IMR-90 (cell line): Measurements from ENCODE around the gene GIT1. TPM values are rescaled to one million over a fixed set of nuclear protein-coding genes. Genes with fewer than 3 reads are reported as not detected.

ENCODE experiments used
- ATAC-seq: fragments of 200-7000 bp; cut with Tn5 transposase; 2 replicates; pipeline ENCODE4 v1.9.1; 2020; ENCODE audit warnings: low read depth, mild to moderate bottlenecking, moderate library complexity
- BruUV-seq: library from RNA; stranded (reverse); fragments of 400-500 nt; replicated peaks from 2 replicates; lab custom pipeline; 2021; lab: Mats Ljungman, UMichigan
- CTCF ChIA-PET: fragments of 300-600 bp; formaldehyde crosslinking; extraction: SDS; loops from one replicate; lab custom pipeline; 2021; ENCODE audit warnings: antibody characterized with exemption; lab: Yijun Ruan, JAX
- POLR2A ChIA-PET: fragments of 300-600 bp; sonication (Branson Sonifier 250); formaldehyde crosslinking; loops from one replicate; lab custom pipeline; 2022; ENCODE audit warnings: antibody characterized with exemption; ENCODE audit not compliant: unreplicated experiment; lab: Charles Lee
- DNase-seq: peaks from one replicate; pipeline ENCODE4 v3.0.0; 2013
- H2AFZ ChIP-seq: replicated peaks from 2 replicates; pipeline ENCODE3; 2013; ENCODE audit warnings: low read length, mild to moderate bottlenecking; ENCODE audit not compliant: poor library complexity
- H2AK5ac ChIP-seq: 2 replicates; pipeline ENCODE4 v1.6.1; 2013; ENCODE audit warnings: low read depth, low read length, inconsistent platforms
- H2AK9ac ChIP-seq: replicated peaks from 2 replicates; pipeline ENCODE3; 2013; ENCODE audit warnings: mild to moderate bottlenecking, low read depth, low read length, moderate library complexity; ENCODE audit not compliant: poor library complexity
- H2BK120ac ChIP-seq: 2 replicates; pipeline ENCODE4 v1.6.1; 2013; ENCODE audit warnings: low read depth, low read length, inconsistent platforms
- H2BK15ac ChIP-seq: 3 replicates; pipeline ENCODE4 v1.6.1; 2013; ENCODE audit warnings: low read depth, low read length, inconsistent platforms
- H2BK20ac ChIP-seq: 2 replicates; pipeline ENCODE4 v1.6.1; 2013; ENCODE audit warnings: low read depth, mild to moderate bottlenecking, inconsistent platforms, low read length, moderate library complexity
- H2BK5ac ChIP-seq: 2 replicates; pipeline ENCODE4 v1.6.1; 2013; ENCODE audit warnings: mild to moderate bottlenecking, low read depth, low read length, inconsistent platforms; ENCODE audit not compliant: poor library complexity, severe bottlenecking
- H3K14ac ChIP-seq: replicated peaks from 2 replicates; pipeline ENCODE4 v1.6.1; 2013; ENCODE audit warnings: low read depth, low read length, inconsistent platforms
- H3K18ac ChIP-seq: 2 replicates; pipeline ENCODE4 v1.6.1; 2013; ENCODE audit warnings: low read depth, low read length, control low read depth
- H3K23ac ChIP-seq: 2 replicates; pipeline ENCODE4 v1.6.1; 2013; ENCODE audit warnings: low read depth, low read length, inconsistent platforms
- H3K27ac ChIP-seq: 2 replicates; pipeline ENCODE4 v1.5.1; 2013; ENCODE audit warnings: mild to moderate bottlenecking, control low read depth, low read length; ENCODE audit not compliant: insufficient read depth
- H3K27me3 ChIP-seq: 2 replicates; pipeline ENCODE4 v1.6.1; 2013; ENCODE audit warnings: low read length; ENCODE audit not compliant: control insufficient read depth, insufficient read depth
- H3K36me3 ChIP-seq: 2 replicates; pipeline ENCODE4 v1.6.1; 2013; ENCODE audit warnings: low read length, mixed read lengths; ENCODE audit not compliant: control insufficient read depth, insufficient read depth
- H3K4ac ChIP-seq: 2 replicates; pipeline ENCODE4 v1.6.1; 2013; ENCODE audit warnings: low read depth, low read length, inconsistent platforms
- H3K4me1 ChIP-seq: 2 replicates; pipeline ENCODE4 v1.6.1; 2013; ENCODE audit warnings: low read length, mixed read lengths; ENCODE audit not compliant: control insufficient read depth, insufficient read depth
- H3K4me2 ChIP-seq: 2 replicates; pipeline ENCODE4 v1.6.1; 2013; ENCODE audit warnings: low read depth, mild to moderate bottlenecking, control low read depth, low read length, moderate library complexity
- H3K4me3 ChIP-seq: 2 replicates; pipeline ENCODE4 v1.5.1; 2013; ENCODE audit warnings: low read depth, mild to moderate bottlenecking, control low read depth, low read length, moderate library complexity; ENCODE audit not compliant: insufficient read depth
- H3K56ac ChIP-seq: 2 replicates; pipeline ENCODE4 v1.6.1; 2013; ENCODE audit warnings: low read length, inconsistent platforms; ENCODE audit not compliant: insufficient read depth; ENCODE audit errors: extremely low read depth
- H3K79me1 ChIP-seq, 2 experiments: 2 replicates each; pipeline ENCODE4 v1.6.1; 2013; ENCODE audit warnings: low read length in 2 of 2, inconsistent platforms in 1 of 2, low read depth in 1 of 2
- H3K9ac ChIP-seq: 2 replicates; pipeline ENCODE4 v1.6.1; 2013; ENCODE audit warnings: low read depth, low read length, control low read depth
- H3K9me1 ChIP-seq: 2 replicates; pipeline ENCODE4 v1.6.1; 2013; ENCODE audit warnings: low read length, inconsistent platforms; ENCODE audit not compliant: insufficient read depth
- H3K9me3 ChIP-seq: 2 replicates; pipeline ENCODE4 v1.6.1; 2013; ENCODE audit warnings: low read length; ENCODE audit not compliant: control insufficient read depth, insufficient read depth
- H4K20me1 ChIP-seq: 2 replicates; pipeline ENCODE4 v1.6.1; 2013; ENCODE audit warnings: low read length, inconsistent platforms; ENCODE audit not compliant: insufficient read depth
- H4K5ac ChIP-seq: 2 replicates; pipeline ENCODE4 v1.6.1; 2013; ENCODE audit warnings: mild to moderate bottlenecking, low read depth, low read length, control low read depth
- H4K8ac ChIP-seq, 2 experiments: 2 replicates each; pipeline ENCODE4 v1.6.1; 2013; ENCODE audit warnings: low read depth in 2 of 2, low read length in 2 of 2, control low read depth in 1 of 2, inconsistent platforms in 1 of 2
- H4K91ac ChIP-seq: 2 replicates; pipeline ENCODE4 v1.6.1; 2013; ENCODE audit warnings: low read depth, low read length, inconsistent platforms; ENCODE audit not compliant: insufficient read depth
- CEBPB ChIP-seq: IDR thresholded peaks from 2 replicates; pipeline ENCODE4 v1.6.1; 2012; ENCODE audit warnings: low read depth, low read length, improper control_type of control experiment
- RAD21 ChIP-seq: IDR thresholded peaks from 2 replicates; pipeline ENCODE4 v1.6.1; 2012; ENCODE audit warnings: low read length, improper control_type of control experiment
- WGBS, 2 experiments: methylation state at CpG; one replicate each; pipeline versions ENCODE4 v1.1.5 to v1.1.7; 2013; ENCODE audit warnings: missing lambda C conversion rate in 2 of 2; ENCODE audit not compliant: insufficient read length in 1 of 2; ENCODE audit errors: extremely low coverage in 2 of 2; 5-methylcytosine and 5-hydroxymethylcytosine counted together
- dilution Hi-C: fragments of 300-500 bp; cut with HindIII; formaldehyde crosslinking; loops from one replicate; pipeline ENCODE4 v1.14.3; 2018; ENCODE audit warnings: low sequenced_read_pairs; ENCODE audit not compliant: unreplicated experiment
- in situ Hi-C: fragments of 300-500 bp; cut with MboI; formaldehyde crosslinking; loops from 3 replicates; pipeline ENCODE4 v1.14.3; 2019; ENCODE audit warnings: low sequenced_read_pairs, inconsistent platforms, mixed read lengths
- intact Hi-C: fragments of 100-400 bp; cut with micrococcal nuclease; formaldehyde crosslinking; loops from 2 replicates; pipeline ENCODE4 v1.10.0; 2022
- polyA plus RNA-seq, 3 experiments: library from polyadenylated mRNA; depleted of rRNA; stranded (reverse); fragments of >200 nt; gene quantifications; 2 replicates each; pipeline ENCODE4 v1.2.3, GENCODE V29; 2012; ENCODE audit warnings: low replicate concordance in 1 of 3
- total RNA-seq: library from RNA; depleted of rRNA; stranded (reverse); fragments of >200 nt; gene quantifications from 2 replicates; pipeline ENCODE4 v1.2.3, GENCODE V29; 2012
- TF ChIP-seq, protein P1 (sequence below): conservative IDR thresholded peaks from 2 replicates; pipeline ENCODE4 v1.5.1; 2012; ENCODE audit warnings: mild to moderate bottlenecking, low read depth, low read length, improper control_type of control experiment

The GIT1 gene
- total and polyA plus RNA-seq, 2 of the 4 experiments (the other 2 are of a cell fraction) = 14.2 to 34.2 TPM

DNA sequence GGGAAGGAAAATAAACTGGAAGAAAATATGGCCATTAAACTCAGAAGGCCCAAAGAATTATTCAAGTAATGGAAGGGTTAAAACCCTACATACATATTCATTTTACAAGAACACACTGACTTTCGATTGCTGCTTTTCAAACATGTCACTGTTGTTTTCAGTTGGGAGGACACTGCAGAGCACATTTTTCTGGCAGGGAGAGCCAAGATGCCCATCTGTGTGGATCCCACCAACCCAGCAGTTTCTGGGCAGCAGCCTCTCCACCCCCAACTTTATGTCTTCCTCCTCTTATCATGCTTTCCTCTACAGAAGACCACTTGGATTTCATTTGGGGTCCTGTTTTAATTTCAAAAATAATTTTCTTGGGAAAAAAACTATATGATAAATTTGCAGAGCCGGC, 40.4 kb upstream of the GIT1 start:
- H3K27ac ChIP-seq = no peak overlapping the region
- in situ Hi-C loops (no loop called here), dilution Hi-C loops (no loop called here), intact Hi-C loops (no loop called here)
- peaks cover 5% of the 10 kb centered on the region for H3K9me1 ChIP-seq
- no TSS peak for BruUV-seq
- H3K56ac ChIP-seq = no peak overlapping the region
- ATAC-seq (no peak), DNase-seq (no peak)
- no peak overlapping the region for H4K91ac ChIP-seq
- no peak overlapping the region for H3K14ac ChIP-seq
- CTCF ChIA-PET = no interaction called here
- no peak overlapping the region for H2BK15ac ChIP-seq
- WGBS, 2 experiments = 56% methylated on average over 2 of the region's 2 CpGs; no CpG with 5 or more reads in 1 of the 2 experiments
- no peak overlapping the region for H3K4me3 ChIP-seq
- no peaks in the 10 kb centered on the region for H3K9me3 ChIP-seq
- H2AK5ac ChIP-seq = no peak overlapping the region
- H2BK120ac ChIP-seq = no peak overlapping the region
- H2BK20ac ChIP-seq = no peak overlapping the region
- no peak overlapping the region for H4K8ac ChIP-seq
- H3K23ac ChIP-seq = no peak overlapping the region
- H3K4ac ChIP-seq = no peak overlapping the region
- no peak for TF ChIP-seq RAD21
- TF ChIP-seq, protein P1, sequence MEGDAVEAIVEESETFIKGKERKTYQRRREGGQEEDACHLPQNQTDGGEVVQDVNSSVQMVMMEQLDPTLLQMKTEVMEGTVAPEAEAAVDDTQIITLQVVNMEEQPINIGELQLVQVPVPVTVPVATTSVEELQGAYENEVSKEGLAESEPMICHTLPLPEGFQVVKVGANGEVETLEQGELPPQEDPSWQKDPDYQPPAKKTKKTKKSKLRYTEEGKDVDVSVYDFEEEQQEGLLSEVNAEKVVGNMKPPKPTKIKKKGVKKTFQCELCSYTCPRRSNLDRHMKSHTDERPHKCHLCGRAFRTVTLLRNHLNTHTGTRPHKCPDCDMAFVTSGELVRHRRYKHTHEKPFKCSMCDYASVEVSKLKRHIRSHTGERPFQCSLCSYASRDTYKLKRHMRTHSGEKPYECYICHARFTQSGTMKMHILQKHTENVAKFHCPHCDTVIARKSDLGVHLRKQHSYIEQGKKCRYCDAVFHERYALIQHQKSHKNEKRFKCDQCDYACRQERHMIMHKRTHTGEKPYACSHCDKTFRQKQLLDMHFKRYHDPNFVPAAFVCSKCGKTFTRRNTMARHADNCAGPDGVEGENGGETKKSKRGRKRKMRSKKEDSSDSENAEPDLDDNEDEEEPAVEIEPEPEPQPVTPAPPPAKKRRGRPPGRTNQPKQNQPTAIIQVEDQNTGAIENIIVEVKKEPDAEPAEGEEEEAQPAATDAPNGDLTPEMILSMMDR = no peak
- TF ChIP-seq CEBPB = no peak
- no peak overlapping the region for H4K5ac ChIP-seq
- H2AFZ ChIP-seq = no peak overlapping the region
- H3K27me3 ChIP-seq = no peaks in the 10 kb centered on the region
- POLR2A ChIA-PET = no interaction called here
- H3K36me3 ChIP-seq = peaks cover 33% of the 10 kb centered on the region
- no peak overlapping the region for H3K18ac ChIP-seq
- H3K4me2 ChIP-seq = no peak overlapping the region
- no peak overlapping the region for H2BK5ac ChIP-seq
- H2AK9ac ChIP-seq = no peak overlapping the region
- no peaks in the 10 kb centered on the region; a peak in 1 of 4 replicates for H3K79me1 ChIP-seq
- no peaks in the 10 kb centered on the region for H4K20me1 ChIP-seq
- no peak overlapping the region for H3K9ac ChIP-seq
- H3K4me1 ChIP-seq = no peaks in the 10 kb centered on the region
